ENCODE results near the gene NPDC1.
"Not testable (repeated sequence)": the region's sequence is repeated elsewhere in the genome, so short reads cannot be mapped to it uniquely, and the experiment has no call there.

NPDC1 gene

GRCh38 chr9:137009217-137009616 lies 36.8 kb downstream of the NPDC1 start:
- no peak for DNase-seq

DNA sequence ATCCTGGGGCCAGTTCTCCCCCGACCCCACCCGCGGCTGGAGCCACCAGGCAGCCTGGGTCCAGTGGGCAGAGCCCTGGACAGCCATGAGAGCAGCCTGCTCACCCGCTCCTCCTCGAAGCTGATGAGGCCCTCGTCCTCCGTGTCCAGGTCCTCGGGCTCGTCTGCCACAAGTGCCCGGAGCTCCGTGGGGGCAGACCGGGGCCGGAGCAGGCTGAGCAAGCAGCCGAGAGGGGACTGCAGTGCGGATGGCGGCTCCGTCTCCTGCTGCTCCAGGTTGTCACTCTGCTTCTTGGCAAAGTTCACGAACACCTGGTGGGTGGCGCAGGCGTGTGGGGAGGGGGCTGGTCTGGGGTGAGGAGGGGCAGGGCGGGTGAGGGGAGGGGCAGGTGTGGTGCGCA lies 37.7 kb downstream of the NPDC1 start:
- no peak for DNase-seq

DNA sequence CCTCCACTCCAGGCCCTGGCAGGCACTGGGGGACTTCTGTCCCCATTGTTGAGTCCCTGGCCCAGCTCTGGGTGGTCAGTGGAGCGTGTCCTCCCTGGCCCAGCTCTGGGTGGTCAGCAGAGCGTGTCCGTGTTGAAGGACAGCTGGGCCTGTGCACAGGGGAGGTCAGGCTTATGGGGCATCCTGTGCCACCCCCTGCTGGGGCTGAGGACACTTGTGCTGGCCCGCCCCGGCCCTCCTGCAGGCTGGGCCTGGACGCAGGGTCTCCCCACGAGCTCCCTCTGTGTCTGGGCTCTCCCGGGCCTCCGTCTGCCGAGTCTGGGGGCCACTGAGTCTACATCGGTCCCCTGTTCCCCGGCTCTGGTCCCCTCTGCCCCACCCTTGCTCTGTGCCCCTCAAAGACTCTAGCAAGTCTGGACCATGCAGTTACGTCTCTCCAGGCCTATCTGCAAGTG lies 38.1 kb downstream of the NPDC1 start:
- DNase-seq, result no peak

DNA sequence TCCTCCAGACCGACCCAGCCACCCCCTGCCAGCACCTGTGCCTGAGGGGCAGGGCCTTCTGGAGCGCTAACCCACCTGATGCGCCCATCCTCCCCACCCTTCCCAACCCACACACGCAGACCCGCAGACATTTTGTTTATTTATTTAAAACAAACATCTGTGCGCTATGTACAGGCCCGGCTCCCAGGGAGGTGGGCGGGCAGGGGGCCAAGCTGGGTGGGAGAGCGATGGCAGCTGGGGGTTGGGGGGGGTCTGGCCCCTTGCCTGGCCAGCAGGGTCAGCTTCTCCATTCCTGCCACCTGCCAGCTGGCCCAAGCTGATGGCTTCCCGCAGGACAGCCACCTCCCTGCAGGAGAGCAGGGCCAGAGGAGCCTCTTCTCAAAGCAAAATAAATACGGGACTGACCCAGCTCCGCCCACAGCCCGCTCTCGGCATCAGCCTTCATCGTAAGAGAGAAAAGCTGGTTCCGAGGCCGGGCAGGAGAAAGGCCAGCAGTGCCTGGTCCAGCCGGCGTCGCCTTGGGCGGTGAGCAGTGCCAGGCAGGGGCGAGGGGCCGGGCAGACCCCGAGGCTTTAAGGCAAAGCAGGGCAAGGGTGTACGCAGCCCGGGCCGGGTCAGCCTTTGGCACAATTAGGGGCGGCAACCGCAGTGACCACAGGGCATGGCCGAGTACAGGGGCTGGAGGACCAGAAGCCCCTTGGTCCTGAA lies 38.7 kb downstream of the NPDC1 start:
- no peak for DNase-seq

- DNase-seq, result no peak
These were observed 39.6 kb downstream of the NPDC1 start for GRCh38 chr9:137006116-137007003.

DNA sequence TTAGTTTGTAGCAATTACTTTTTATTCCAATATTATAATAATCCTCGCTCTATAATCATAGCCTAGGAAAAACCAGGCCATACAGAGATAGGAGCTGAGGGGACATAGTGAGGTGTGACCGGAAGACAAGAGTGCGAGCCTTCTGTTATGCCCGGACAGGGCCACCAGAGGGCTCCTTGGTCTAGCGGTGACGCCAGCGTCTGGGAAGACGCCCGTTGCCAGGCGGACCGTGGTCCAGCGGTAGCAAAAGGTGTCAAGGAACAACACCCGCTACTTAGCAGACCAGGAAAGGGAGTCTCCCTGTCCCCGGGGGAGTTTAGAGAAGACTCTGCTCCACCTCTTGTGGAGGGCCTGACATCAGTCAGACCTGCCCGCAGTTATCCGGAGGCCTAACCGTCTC lies 41.7 kb downstream of the NPDC1 start:
- DNase-seq, result not testable (repeated sequence)

GRCh38 chr9:137002646-137003041 lies 43.3 kb downstream of the NPDC1 start:
- DNase-seq, result no peak

- no peak for DNase-seq
These were observed 43.9 kb downstream of the NPDC1 start for GRCh38 chr9:137001857-137002645.

DNA sequence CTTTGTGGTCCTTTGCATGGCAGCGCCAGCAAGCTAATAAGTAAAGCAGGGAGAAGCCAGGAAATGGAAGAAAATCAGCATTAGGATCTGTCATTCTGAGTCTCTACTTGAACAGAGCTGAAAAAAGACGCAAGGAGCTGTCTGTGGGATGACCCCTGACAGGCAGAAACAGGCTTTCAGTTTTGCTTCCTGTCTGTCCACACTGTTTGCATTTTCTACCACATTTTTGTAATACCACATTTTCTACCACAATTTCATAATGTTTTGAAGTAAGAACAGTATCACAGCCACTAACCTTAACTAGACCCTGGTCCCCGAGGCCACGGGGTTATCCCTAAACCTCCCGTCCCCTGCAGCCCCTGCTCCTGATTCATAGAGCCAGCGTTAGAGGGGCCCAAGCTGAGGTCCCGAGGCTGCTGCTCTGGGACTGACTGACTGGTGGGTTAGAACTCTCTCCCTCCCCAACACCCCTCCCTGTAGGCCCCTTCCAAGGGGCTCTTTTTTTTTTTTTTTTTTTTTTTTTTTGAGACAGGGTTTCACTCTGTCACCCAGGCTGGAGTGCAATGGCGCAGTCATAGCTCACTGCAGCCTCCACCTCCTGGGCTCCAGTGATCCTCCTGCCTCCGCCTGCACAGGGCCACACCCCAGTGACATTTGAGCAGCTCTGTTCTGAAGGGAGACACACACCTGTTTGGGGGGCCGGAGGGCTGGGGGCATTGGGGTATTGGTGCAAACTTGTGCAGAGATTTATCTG lies 45.6 kb downstream of the NPDC1 start:
- peak; percentile 74 to 87 for DNase-seq

DNA sequence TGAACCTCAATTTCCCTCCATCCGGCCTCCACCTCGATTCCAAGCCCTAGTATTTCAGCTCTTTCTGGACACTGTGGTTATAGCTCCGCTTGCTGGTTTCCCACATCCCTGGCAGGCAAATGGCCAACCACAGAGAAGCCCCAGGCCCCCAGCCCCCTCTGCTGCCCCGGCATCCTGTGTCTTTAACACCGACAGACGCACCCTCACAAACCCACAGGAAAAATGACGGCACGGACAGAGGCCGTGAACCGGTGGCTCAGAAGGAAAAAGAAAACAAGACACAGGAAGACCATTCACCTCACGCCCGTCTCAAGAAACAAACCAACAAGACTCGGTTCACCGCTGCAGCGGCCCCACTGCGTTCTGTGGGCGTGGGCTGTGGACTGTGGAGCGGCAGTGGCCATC lies 48.1 kb downstream of the NPDC1 start:
- DNase-seq, result no peak

GRCh38 chr9:136997371-136997770 lies 48.6 kb downstream of the NPDC1 start:
- no peak for DNase-seq

DNA sequence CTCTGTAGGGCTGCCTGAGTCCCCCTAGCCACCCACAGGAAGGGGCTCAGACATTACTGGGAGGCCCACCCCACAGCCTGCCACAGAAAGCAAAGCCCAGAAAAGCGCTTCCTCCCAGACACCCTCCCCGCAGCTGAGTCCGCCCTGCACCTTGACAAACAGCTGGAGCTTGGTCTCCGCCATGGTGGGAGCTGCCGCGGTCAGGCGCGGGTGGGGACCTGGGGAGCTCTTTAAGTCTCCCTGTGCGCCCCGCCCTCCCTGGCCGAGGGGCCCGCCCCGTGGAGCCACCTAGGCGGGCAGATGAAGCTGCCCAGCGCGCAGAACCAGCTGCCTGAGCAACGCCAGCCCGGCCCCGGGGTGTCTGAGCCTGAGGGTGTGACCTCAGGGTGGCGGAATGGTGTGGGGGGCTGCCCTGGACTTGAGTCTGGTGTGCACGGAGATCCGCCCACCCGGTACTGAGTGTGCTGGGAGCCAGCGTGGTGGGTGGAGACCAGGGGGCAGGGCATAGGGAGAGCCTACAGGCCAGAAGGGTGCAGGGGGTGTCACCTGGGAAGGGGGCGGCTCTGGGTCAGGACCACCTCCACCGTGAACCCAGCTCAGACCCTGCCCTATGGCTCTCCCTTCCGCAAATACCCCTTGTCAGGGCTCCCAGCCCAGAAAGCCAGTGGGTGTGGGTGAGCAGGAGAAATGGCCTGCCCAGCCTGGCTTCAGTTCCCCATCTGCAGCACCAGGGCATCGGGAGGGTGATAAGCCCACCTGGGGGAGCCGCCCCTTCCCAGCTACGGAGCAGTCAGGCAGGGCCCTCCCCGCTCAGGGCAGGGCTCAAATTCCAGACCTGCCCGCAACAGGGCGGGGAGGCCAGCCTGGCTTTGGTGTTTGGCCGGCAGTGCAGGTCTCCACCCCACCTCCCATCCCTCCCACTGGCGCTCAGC lies 49.4 kb downstream of the NPDC1 start, which contains the start of gene CLIC3:
TSS of gene CLIC3 (minus strand) at position 208 of the 932 bp plus-strand sequence. CDS start at position 183, 25 bp downstream.
- peak in 1 of 2 donors; percentile 21 for DNase-seq

- no peak for DNase-seq
These were observed 50.1 kb downstream of the NPDC1 start for GRCh38 chr9:136995772-136996311.

DNA sequence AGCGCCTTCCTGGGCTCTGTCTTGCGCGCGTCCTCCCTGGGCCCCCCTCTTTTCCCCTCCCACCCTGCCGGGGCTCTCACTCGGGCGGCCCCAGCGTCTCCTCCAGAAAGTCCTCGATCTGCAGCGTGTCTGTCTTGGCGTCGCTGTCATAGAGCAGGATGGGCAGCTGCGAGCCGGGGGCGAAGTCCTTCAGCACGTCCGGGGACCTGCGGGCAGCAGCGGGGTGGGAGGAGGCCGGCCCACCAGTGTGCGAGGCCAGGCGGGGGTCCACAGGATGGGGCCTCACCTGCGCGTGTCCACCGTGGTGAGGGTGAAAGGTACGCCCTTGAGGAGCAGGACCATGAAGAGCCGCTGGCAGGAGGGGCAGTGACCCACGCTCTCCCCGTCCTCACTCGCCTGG lies 50.6 kb downstream of the NPDC1 start:
- no peak for DNase-seq

GRCh38 chr9:136994888-136995230 lies 51.1 kb downstream of the NPDC1 start:
- DNase-seq, result no peak

DNA sequence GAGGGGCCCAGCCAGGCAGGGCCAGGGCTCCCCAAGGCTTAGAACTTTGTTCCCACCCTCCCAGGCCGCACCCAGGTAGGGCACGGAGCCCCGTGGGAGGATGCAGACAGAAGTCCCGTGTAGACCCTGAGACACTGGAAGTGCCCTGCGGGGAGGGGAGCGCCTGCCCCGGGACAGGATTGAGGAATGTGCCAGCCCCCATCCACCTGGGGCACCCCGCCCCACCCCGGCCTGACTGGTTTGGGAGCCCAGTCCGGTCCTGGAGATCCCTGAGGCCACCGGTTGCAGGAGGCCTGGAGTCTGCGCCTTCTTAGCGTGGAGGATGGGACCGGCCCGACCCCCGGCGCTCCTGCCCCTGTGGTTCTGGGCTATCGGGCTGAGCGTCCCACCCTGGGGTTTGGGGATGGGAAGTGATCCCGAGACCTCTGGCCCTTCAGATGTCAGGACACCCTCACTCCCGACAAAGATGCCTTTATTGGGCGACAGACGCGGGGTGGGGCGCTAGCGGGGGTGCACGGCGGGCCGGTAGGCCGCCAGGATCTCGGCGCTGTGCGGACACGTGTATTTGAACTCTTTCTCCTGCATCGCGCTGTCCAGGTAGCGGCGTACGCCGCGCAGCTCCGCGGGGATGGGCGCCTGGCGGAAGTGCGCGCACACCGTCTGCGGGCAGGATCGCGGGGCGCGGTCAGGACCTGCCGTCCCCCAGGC lies 51.6 kb downstream of the NPDC1 start:
- no peak for DNase-seq

- no peak for DNase-seq
These were observed 53.1 kb downstream of the NPDC1 start for GRCh38 chr9:136992819-136993369.

- DNase-seq, result peak; percentile 86 to 92
These were observed 53.8 kb downstream of the NPDC1 start, which contains the start of gene PAXX for GRCh38 chr9:136991993-136992818. PAXX (plus strand) TSS chr9:136992422; CDS start chr9:136992444, 22 bp downstream.

Data from inflammatory macrophage treated with lipopolysaccharide for 1 hour (primary cell).